NCI-H345 treated with DMSO at 0.1 percent for 48 hours (cell line): ENCODE data around the gene CLASP1.
"Not testable (repeated sequence)": the region's sequence is repeated elsewhere in the genome, so short reads cannot be mapped to it uniquely, and the experiment has no call there.

Experiments used
- DNase-seq: peaks from one replicate; lab custom pipeline; 2025; ENCODE audit not compliant: unreplicated experiment; lab: John Stamatoyannopoulos, UW

The CLASP1 gene

GRCh38 chr2:121333834-121334558 is 315.3 kb downstream of the CLASP1 start:
- no peak for DNase-seq

GRCh38 chr2:121333231-121333630 is 316.0 kb downstream of the CLASP1 start:
- no peak for DNase-seq

- not testable (repeated sequence) for DNase-seq
Measured at GRCh38 chr2:121331324-121331723, 317.9 kb downstream of the CLASP1 start.

- no peak for DNase-seq
Measured at GRCh38 chr2:121330921-121331320, 318.3 kb downstream of the CLASP1 start.

- no peak for DNase-seq
Measured at GRCh38 chr2:121329786-121330185, 319.5 kb downstream of the CLASP1 start.

GRCh38 chr2:121326628-121327027 is 322.6 kb downstream of the CLASP1 start:
- DNase-seq: no peak

- no peak for DNase-seq
Measured at GRCh38 chr2:121324601-121325000, 324.7 kb downstream of the CLASP1 start.

GRCh38 chr2:121321476-121321875 is 327.8 kb downstream of the CLASP1 start:
- DNase-seq: no peak

GRCh38 chr2:121319941-121320340 is 329.3 kb downstream of the CLASP1 start:
- no peak for DNase-seq

- no peak for DNase-seq
Measured at GRCh38 chr2:121316986-121317385, 332.3 kb downstream of the CLASP1 start.

- DNase-seq: not testable (repeated sequence)
Measured at GRCh38 chr2:121313701-121314100, 335.6 kb downstream of the CLASP1 start.

- no peak for DNase-seq
Measured at GRCh38 chr2:121309801-121310200, 339.5 kb downstream of the CLASP1 start.

GRCh38 chr2:121309323-121309722 is 339.9 kb downstream of the CLASP1 start:
- no peak for DNase-seq

GRCh38 chr2:121307048-121307447 is 342.2 kb downstream of the CLASP1 start:
- DNase-seq: no peak

GRCh38 chr2:121304941-121305340 is 344.3 kb downstream of the CLASP1 start:
- no peak for DNase-seq

- DNase-seq: no peak
Measured at GRCh38 chr2:121303531-121304263, 345.6 kb downstream of the CLASP1 start.

GRCh38 chr2:121301190-121301589 is 348.1 kb downstream of the CLASP1 start:
- not testable (repeated sequence) for DNase-seq

- no peak for DNase-seq
Measured at GRCh38 chr2:121298476-121298875, 350.8 kb downstream of the CLASP1 start.

- DNase-seq: not testable (repeated sequence)
Measured at GRCh38 chr2:121297866-121298265, 351.4 kb downstream of the CLASP1 start.

- DNase-seq: peak; percentile 71
Measured at GRCh38 chr2:121297217-121297830, 351.9 kb downstream of the CLASP1 start.

- no peak for DNase-seq
Measured at GRCh38 chr2:121295911-121296650, 353.2 kb downstream of the CLASP1 start.
